NCI-H226 (cell line): ENCODE data around the gene MRPL12.

Experiments
- DNase-seq: peaks from one replicate; pipeline ENCODE4 v3.0.0-alpha.2; 2015

The MRPL12 gene

GRCh38 chr17:81741594-81742452 is 38.7 kb downstream of the MRPL12 start:
- no peak for DNase-seq
